PC-9 (cell line): Measurements from ENCODE around the gene MRPL41.

Experiments
- CTCF ChIP-seq: fragments of 200-600 bp; sonication (generic); conservative IDR thresholded peaks from 2 replicates; pipeline ENCODE4 v1.6.1; 2017; ENCODE audit warnings: mixed run types, antibody characterized with exemption, mild to moderate bottlenecking, moderate library complexity
- EZH2 ChIP-seq: fragments of 200-600 bp; sonication (generic); IDR thresholded peaks from 2 replicates; pipeline ENCODE4 v1.8.0; 2017; ENCODE audit warnings: antibody characterized with exemption, low read depth

- no peak for TF ChIP-seq CTCF
- no peak for TF ChIP-seq EZH2
Measured at GRCh38 chr9:137505421-137506140, 46.1 kb upstream of the MRPL41 start.
